SK-N-SH (cell line): Measurements from ENCODE around the gene EIF2AK2. TPM values are rescaled to one million over a fixed set of nuclear protein-coding genes. Genes with fewer than 3 reads are reported as not detected.

Source experiments
- CTCF ChIA-PET: fragments of 300-600, 350-600 bp; formaldehyde crosslinking; extraction: SDS; loops from one replicate; lab custom pipeline; 2021; lab: Yijun Ruan, JAX
- POLR2A ChIA-PET: fragments of 350-600 bp; sonication (Branson Sonifier 250); formaldehyde crosslinking; extraction: SDS; loops from one replicate; lab custom pipeline; 2020; ENCODE audit warnings: antibody characterized with exemption, inconsistent platforms; lab: Yijun Ruan, JAX
- DNase-seq: peaks from one replicate; pipeline ENCODE4 v3.0.0; 2012
- H2AFZ ChIP-seq: fragments of 200-600 bp; sonication (generic); 2 replicates; pipeline ENCODE4 v1.8.1; 2016; ENCODE audit warnings: antibody characterized with exemption, mild to moderate bottlenecking, low read depth
- H3F3A ChIP-seq: fragments of 200-600 bp; sonication (generic); replicated peaks from 2 replicates; pipeline ENCODE3; 2016; ENCODE audit warnings: antibody characterized with exemption, mild to moderate bottlenecking; ENCODE audit not compliant: insufficient read depth
- H3K27ac ChIP-seq, 2 experiments: fragments of 200-500 bp in 1 of 2; fragments of 200-600 bp in 1 of 2; sonication (Bioruptor generic) in 1 of 2; sonication (generic), shearing (Covaris generic) in 1 of 2; 2 replicates each; pipeline versions ENCODE4 v1.5.1 to v1.6.1; 2014 to 2016; ENCODE audit warnings: low read depth in 2 of 2, inconsistent platforms in 1 of 2, low read length in 1 of 2, mild to moderate bottlenecking in 1 of 2, mixed read lengths in 1 of 2
- H3K27me3 ChIP-seq: fragments of 200-600 bp; sonication (generic), shearing (Covaris generic); 2 replicates; pipeline ENCODE4 v1.6.1; 2016; ENCODE audit warnings: mixed run types; ENCODE audit not compliant: insufficient read depth
- H3K36me3 ChIP-seq, 2 experiments: fragments of 200-500 bp in 1 of 2; fragments of 200-600 bp in 1 of 2; sonication (Bioruptor generic) in 1 of 2; sonication (generic) in 1 of 2; replicated peaks in 1 of 2; 2 replicates each; pipeline versions ENCODE3 to v1.5.1; 2014 to 2016; ENCODE audit warnings: low read length in 1 of 2, mild to moderate bottlenecking in 1 of 2; ENCODE audit not compliant: insufficient read depth in 2 of 2, control insufficient read depth in 1 of 2
- H3K4me1 ChIP-seq, 2 experiments: fragments of 200-500 bp in 1 of 2; fragments of 200-600 bp in 1 of 2; sonication (Bioruptor generic) in 1 of 2; sonication (generic), shearing (Covaris generic) in 1 of 2; 2 replicates each; pipeline versions ENCODE4 v1.5.1 to v1.6.1; 2014 to 2016; ENCODE audit warnings: low read depth in 1 of 2, low read length in 1 of 2, mixed run types in 1 of 2; ENCODE audit not compliant: insufficient read depth in 2 of 2, control insufficient read depth in 1 of 2
- H3K4me2 ChIP-seq: fragments of 200-600 bp; sonication (generic), shearing (Covaris generic); 2 replicates; pipeline ENCODE4 v1.6.1; 2017; ENCODE audit warnings: mixed run types
- H3K4me3 ChIP-seq, 2 experiments: fragments of 200-500 bp in 1 of 2; fragments of 200-600 bp in 1 of 2; sonication (Bioruptor generic) in 1 of 2; sonication (generic), shearing (Covaris generic) in 1 of 2; 2 replicates each; pipeline versions ENCODE4 v1.5.1 to v1.8.1; 2014 to 2016; ENCODE audit warnings: low read depth in 2 of 2, inconsistent platforms in 1 of 2, low read length in 1 of 2, mild to moderate bottlenecking in 1 of 2, mixed read lengths in 1 of 2, moderate library complexity in 1 of 2
- H3K79me2 ChIP-seq: fragments of 200-600 bp; sonication (generic); 2 replicates; pipeline ENCODE4 v1.8.1; 2017; ENCODE audit warnings: mild to moderate bottlenecking; ENCODE audit not compliant: insufficient read depth
- H3K9ac ChIP-seq: fragments of 200-600 bp; sonication (generic); 2 replicates; pipeline ENCODE4 v1.6.1; 2017; ENCODE audit warnings: mixed run types
- H3K9me2 ChIP-seq: fragments of 200-600 bp; sonication (generic); 2 replicates; pipeline ENCODE4 v1.6.1; 2017; ENCODE audit warnings: mixed run types
- H3K9me3 ChIP-seq: fragments of 200-600 bp; sonication (generic); 2 replicates; pipeline ENCODE4 v1.6.1; 2017; ENCODE audit warnings: mixed run types, mild to moderate bottlenecking, moderate library complexity
- H4K20me1 ChIP-seq: fragments of 200-600 bp; sonication (generic); 2 replicates; pipeline ENCODE4 v1.6.1; 2017; ENCODE audit warnings: mild to moderate bottlenecking, mixed run types; ENCODE audit not compliant: insufficient read depth
- EP300 ChIP-seq, 2 experiments: IDR thresholded peaks; 2 replicates each; pipeline versions ENCODE4 v1.4.0 to v1.6.1; 2012; ENCODE audit warnings: borderline replicate concordance in 1 of 2, low read depth in 1 of 2, low read length in 1 of 2
- FOSL2 ChIP-seq: IDR thresholded peaks from 2 replicates; pipeline ENCODE4 v1.4.0; 2012; ENCODE audit warnings: low read depth, mild to moderate bottlenecking, moderate library complexity, borderline replicate concordance
- GABPA ChIP-seq: IDR thresholded peaks from 2 replicates; pipeline ENCODE4 v1.4.0; 2012; ENCODE audit warnings: low read depth, mild to moderate bottlenecking
- GATA2 ChIP-seq: sonication (generic); formaldehyde crosslinking; IDR thresholded peaks from 2 replicates; pipeline ENCODE4 v1.5.0; 2020; ENCODE audit warnings: mild to moderate bottlenecking, missing genetic modification reagents
- IRF3 ChIP-seq: fragments of 150-350 bp; IDR thresholded peaks from 2 replicates; pipeline ENCODE4 v1.6.1; 2016; ENCODE audit warnings: mild to moderate bottlenecking, low read depth, low read length
- MAX ChIP-seq: IDR thresholded peaks from 2 replicates; pipeline ENCODE4 v1.4.0; 2012; ENCODE audit warnings: low read depth
- NFIC ChIP-seq: IDR thresholded peaks from 2 replicates; pipeline ENCODE4 v1.4.0; 2012; ENCODE audit warnings: borderline replicate concordance
- PBX3 ChIP-seq: IDR thresholded peaks from 2 replicates; pipeline ENCODE4; 2012
- POLR2AphosphoS5 ChIP-seq: IDR thresholded peaks from 2 replicates; pipeline ENCODE4 v1.6.1; 2012; ENCODE audit warnings: low read depth, low read length
- RAD21 ChIP-seq: IDR thresholded peaks from 2 replicates; pipeline ENCODE4 v1.6.1; 2012; ENCODE audit warnings: mild to moderate bottlenecking, low read length
- RCOR1 ChIP-seq: fragments of 150-350 bp; IDR thresholded peaks from 2 replicates; pipeline ENCODE4 v1.6.1; 2017; ENCODE audit warnings: antibody characterized with exemption, low read length
- REST ChIP-seq: IDR thresholded peaks from 2 replicates; pipeline ENCODE4 v1.6.1; 2012; ENCODE audit warnings: mild to moderate bottlenecking, low read depth, low read length, moderate library complexity
- RFX5 ChIP-seq: IDR thresholded peaks from 2 replicates; pipeline ENCODE4 v1.6.1; 2012; ENCODE audit warnings: mild to moderate bottlenecking, improper control_type of control experiment, low read length
- RXRA ChIP-seq: IDR thresholded peaks from 2 replicates; pipeline ENCODE4 v1.4.0; 2012; ENCODE audit warnings: low read depth, mild to moderate bottlenecking, borderline replicate concordance
- SMC3 ChIP-seq: IDR thresholded peaks from 2 replicates; pipeline ENCODE4 v1.6.1; 2012; ENCODE audit warnings: low read depth, low read length, improper control_type of control experiment
- TAF1 ChIP-seq: IDR thresholded peaks from 2 replicates; pipeline ENCODE4 v1.6.1; 2012; ENCODE audit warnings: low read depth, mild to moderate bottlenecking, low read length, moderate library complexity, borderline replicate concordance
- TCF12 ChIP-seq: IDR thresholded peaks from 2 replicates; pipeline ENCODE4 v1.4.0; 2012
- TEAD4 ChIP-seq: IDR thresholded peaks from 2 replicates; pipeline ENCODE4 v1.4.0; 2012; ENCODE audit warnings: mild to moderate bottlenecking, borderline replicate concordance; ENCODE audit not compliant: insufficient read depth
- YY1 ChIP-seq: IDR thresholded peaks from 2 replicates; pipeline ENCODE4 v1.4.0; 2012; ENCODE audit warnings: low read depth, mild to moderate bottlenecking
- WGBS: methylation state at CpG from one replicate; pipeline ENCODE4 v1.1.6; 2017; ENCODE audit warnings: low lambda C conversion rate; 5-methylcytosine and 5-hydroxymethylcytosine counted together
- polyA plus RNA-seq, 3 experiments: library from polyadenylated mRNA; depleted of rRNA; stranded (reverse); fragments of >200 nt; gene quantifications; 2 replicates each; pipeline ENCODE4 v1.2.3, GENCODE V29; 2012

The EIF2AK2 gene
- polyA plus RNA-seq, 1 of the 3 experiments (the other 2 are of a cell fraction) = 9.0 TPM

GRCh38 chr2:37070931-37071330 is 85.8 kb downstream of the EIF2AK2 start:
- WGBS = 100% methylated on average over 2 of the region's 2 CpGs
- TF ChIP-seq TEAD4 = no peak
- TF ChIP-seq RXRA = no peak
- TF ChIP-seq RFX5 = no peak
- TF ChIP-seq YY1 = no peak
- no peak for TF ChIP-seq POLR2AphosphoS5
- no peak for TF ChIP-seq FOSL2
- TF ChIP-seq GATA2 (CRISPR knock-in tag) = no peak
- no peak for TF ChIP-seq REST
- TF ChIP-seq MAX = no peak
- no peak for TF ChIP-seq TAF1
- TF ChIP-seq TCF12 = no peak
- no peak for TF ChIP-seq RAD21
- no peak for TF ChIP-seq NFIC
- TF ChIP-seq IRF3 = no peak
- TF ChIP-seq RCOR1 = no peak
- no peak for TF ChIP-seq SMC3
- TF ChIP-seq EP300 (IDR thresholded peaks at IDR 0.05; ENCODE audit: borderline replicate concordance in 1 of 2, low read depth in 1 of 2, low read length in 1 of 2) = no peak
- no peak for TF ChIP-seq GABPA
- TF ChIP-seq PBX3 = no peak
- no peak overlapping the region for H3K4me3 ChIP-seq
- no peaks in the 10 kb centered on the region for H3K27me3 ChIP-seq
- no peak for DNase-seq
- no peaks in the 10 kb centered on the region for H3K9me2 ChIP-seq
- H3K9ac ChIP-seq = no peak overlapping the region
- ChIA-PET POLR2A (no interaction called here), CTCF (no interaction called here)
- H3F3A ChIP-seq = no peaks in the 10 kb centered on the region
- no peaks in the 10 kb centered on the region for H3K9me3 ChIP-seq
- no peaks in the 10 kb centered on the region for H3K4me1 ChIP-seq
- H3K4me2 ChIP-seq = no peak overlapping the region
- no peaks in the 10 kb centered on the region for H4K20me1 ChIP-seq
- no peak overlapping the region for H3K27ac ChIP-seq
- no peak overlapping the region for H2AFZ ChIP-seq
- H3K79me2 ChIP-seq = 0 out of 2 replicates have a peak, but pooled peaks cover 3% of the 10 kb centered on the region
- H3K36me3 ChIP-seq = peaks cover 75 to 83% of the 10 kb centered on the region in 2 experiments
